SK-N-SH (cell line): ENCODE results near the gene NEUROG1.

ENCODE experiments used
- ELF1 ChIP-seq: IDR thresholded peaks from 2 replicates; pipeline ENCODE4 v1.4.0; 2012
- EP300 ChIP-seq, 2 experiments: IDR thresholded peaks; 2 replicates each; pipeline versions ENCODE4 v1.4.0 to v1.6.1; 2012; ENCODE audit warnings: borderline replicate concordance in 1 of 2, low read depth in 1 of 2, low read length in 1 of 2
- EZH2phosphoT487 ChIP-seq: fragments of 200-600 bp; sonication (generic); IDR thresholded peaks from 2 replicates; pipeline ENCODE4 v1.6.1; 2017; ENCODE audit warnings: low read depth, mixed run types, mild to moderate bottlenecking, antibody characterized with exemption, moderate library complexity, borderline replicate concordance
- RXRA ChIP-seq: IDR thresholded peaks from 2 replicates; pipeline ENCODE4 v1.4.0; 2012; ENCODE audit warnings: low read depth, mild to moderate bottlenecking, borderline replicate concordance
- TEAD4 ChIP-seq: IDR thresholded peaks from 2 replicates; pipeline ENCODE4 v1.4.0; 2012; ENCODE audit warnings: mild to moderate bottlenecking, borderline replicate concordance; ENCODE audit not compliant: insufficient read depth
- TF ChIP-seq, protein P1 (sequence below): fragments of 200-600 bp; sonication (generic); IDR thresholded peaks from 2 replicates; pipeline ENCODE4 v1.6.1; 2017; ENCODE audit warnings: antibody characterized with exemption, mild to moderate bottlenecking, moderate library complexity
- TF ChIP-seq, protein P2 (sequence below): IDR thresholded peaks from 2 replicates; pipeline ENCODE4 v1.6.1; 2012; ENCODE audit warnings: mild to moderate bottlenecking, low read depth, low read length, moderate library complexity

DNA sequence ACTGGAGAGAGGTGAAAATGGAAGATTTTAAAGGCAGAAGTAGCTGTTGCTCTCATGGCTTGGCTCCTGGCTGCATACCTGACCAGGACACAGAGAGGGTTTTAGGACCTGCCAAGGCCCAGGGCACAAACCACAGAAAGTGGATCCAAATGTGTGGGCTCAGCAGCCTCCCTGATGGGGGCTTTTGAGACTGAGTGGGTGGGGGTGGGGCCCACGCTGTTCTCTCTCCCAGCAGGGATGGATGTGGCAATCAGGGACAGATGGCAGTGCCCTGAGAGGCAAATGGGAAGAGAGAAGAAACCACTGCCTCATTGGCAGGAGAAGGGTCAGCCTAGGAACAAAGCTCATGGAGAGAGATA lies 48.7 kb downstream of the NEUROG1 start:
- TF ChIP-seq ELF1, result no peak
- TF ChIP-seq EP300 (IDR thresholded peaks at IDR 0.05; ENCODE audit: borderline replicate concordance in 1 of 2, low read depth in 1 of 2, low read length in 1 of 2), result no peak
- TF ChIP-seq, protein P1, sequence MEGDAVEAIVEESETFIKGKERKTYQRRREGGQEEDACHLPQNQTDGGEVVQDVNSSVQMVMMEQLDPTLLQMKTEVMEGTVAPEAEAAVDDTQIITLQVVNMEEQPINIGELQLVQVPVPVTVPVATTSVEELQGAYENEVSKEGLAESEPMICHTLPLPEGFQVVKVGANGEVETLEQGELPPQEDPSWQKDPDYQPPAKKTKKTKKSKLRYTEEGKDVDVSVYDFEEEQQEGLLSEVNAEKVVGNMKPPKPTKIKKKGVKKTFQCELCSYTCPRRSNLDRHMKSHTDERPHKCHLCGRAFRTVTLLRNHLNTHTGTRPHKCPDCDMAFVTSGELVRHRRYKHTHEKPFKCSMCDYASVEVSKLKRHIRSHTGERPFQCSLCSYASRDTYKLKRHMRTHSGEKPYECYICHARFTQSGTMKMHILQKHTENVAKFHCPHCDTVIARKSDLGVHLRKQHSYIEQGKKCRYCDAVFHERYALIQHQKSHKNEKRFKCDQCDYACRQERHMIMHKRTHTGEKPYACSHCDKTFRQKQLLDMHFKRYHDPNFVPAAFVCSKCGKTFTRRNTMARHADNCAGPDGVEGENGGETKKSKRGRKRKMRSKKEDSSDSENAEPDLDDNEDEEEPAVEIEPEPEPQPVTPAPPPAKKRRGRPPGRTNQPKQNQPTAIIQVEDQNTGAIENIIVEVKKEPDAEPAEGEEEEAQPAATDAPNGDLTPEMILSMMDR, result no peak
- no peak for TF ChIP-seq EZH2phosphoT487
- TF ChIP-seq RXRA, result no peak
- TF ChIP-seq, protein P2, sequence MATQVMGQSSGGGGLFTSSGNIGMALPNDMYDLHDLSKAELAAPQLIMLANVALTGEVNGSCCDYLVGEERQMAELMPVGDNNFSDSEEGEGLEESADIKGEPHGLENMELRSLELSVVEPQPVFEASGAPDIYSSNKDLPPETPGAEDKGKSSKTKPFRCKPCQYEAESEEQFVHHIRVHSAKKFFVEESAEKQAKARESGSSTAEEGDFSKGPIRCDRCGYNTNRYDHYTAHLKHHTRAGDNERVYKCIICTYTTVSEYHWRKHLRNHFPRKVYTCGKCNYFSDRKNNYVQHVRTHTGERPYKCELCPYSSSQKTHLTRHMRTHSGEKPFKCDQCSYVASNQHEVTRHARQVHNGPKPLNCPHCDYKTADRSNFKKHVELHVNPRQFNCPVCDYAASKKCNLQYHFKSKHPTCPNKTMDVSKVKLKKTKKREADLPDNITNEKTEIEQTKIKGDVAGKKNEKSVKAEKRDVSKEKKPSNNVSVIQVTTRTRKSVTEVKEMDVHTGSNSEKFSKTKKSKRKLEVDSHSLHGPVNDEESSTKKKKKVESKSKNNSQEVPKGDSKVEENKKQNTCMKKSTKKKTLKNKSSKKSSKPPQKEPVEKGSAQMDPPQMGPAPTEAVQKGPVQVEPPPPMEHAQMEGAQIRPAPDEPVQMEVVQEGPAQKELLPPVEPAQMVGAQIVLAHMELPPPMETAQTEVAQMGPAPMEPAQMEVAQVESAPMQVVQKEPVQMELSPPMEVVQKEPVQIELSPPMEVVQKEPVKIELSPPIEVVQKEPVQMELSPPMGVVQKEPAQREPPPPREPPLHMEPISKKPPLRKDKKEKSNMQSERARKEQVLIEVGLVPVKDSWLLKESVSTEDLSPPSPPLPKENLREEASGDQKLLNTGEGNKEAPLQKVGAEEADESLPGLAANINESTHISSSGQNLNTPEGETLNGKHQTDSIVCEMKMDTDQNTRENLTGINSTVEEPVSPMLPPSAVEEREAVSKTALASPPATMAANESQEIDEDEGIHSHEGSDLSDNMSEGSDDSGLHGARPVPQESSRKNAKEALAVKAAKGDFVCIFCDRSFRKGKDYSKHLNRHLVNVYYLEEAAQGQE, result no peak
- no peak for TF ChIP-seq TEAD4
